Fibroblast of gingiva (primary cell): Measurements from ENCODE around the gene PAK6.
A peak's percentile ranks its signal among the peaks of the same experiment; 100 is the strongest.

ENCODE experiments used
- DNase-seq: peaks from one replicate; pipeline ENCODE4 v3.0.0-alpha.2; 2011; ENCODE audit warnings: low read depth

Gene PAK6

GRCh38 chr15:40238532-40239403 lies at the start of gene PAK6:
Gene PAK6, plus strand, starts transcription at chr15:40239063. Its CDS starts 25,723 bp downstream, at chr15:40264786.
- no peak for DNase-seq

GRCh38 chr15:40190591-40190990 lies 48.3 kb upstream of the PAK6 start:
- DNase-seq = peak; percentile 49

GRCh38 chr15:40192942-40193341 lies 45.9 kb upstream of the PAK6 start:
- peak; percentile 8 for DNase-seq

GRCh38 chr15:40197434-40197833 lies 41.4 kb upstream of the PAK6 start:
- DNase-seq = no peak

GRCh38 chr15:40198355-40199085 lies 40.3 kb upstream of the PAK6 start:
- DNase-seq = no peak

GRCh38 chr15:40204100-40204499 lies 34.8 kb upstream of the PAK6 start:
- DNase-seq = no peak

GRCh38 chr15:40217166-40217824 lies 21.6 kb upstream of the PAK6 start:
- DNase-seq = peak; percentile 69

- DNase-seq = no peak
These were observed 19.1 kb upstream of the PAK6 start for GRCh38 chr15:40219801-40220200.

GRCh38 chr15:40222131-40222530 lies 16.7 kb upstream of the PAK6 start:
- no peak for DNase-seq

GRCh38 chr15:40226736-40227135 lies 12.1 kb upstream of the PAK6 start:
- no peak for DNase-seq

- no peak for DNase-seq
These were observed 9.5 kb upstream of the PAK6 start for GRCh38 chr15:40229316-40229715.

GRCh38 chr15:40229956-40230355 lies 8.9 kb upstream of the PAK6 start:
- DNase-seq = no peak

GRCh38 chr15:40232625-40233070 lies 6.2 kb upstream of the PAK6 start:
- DNase-seq = no peak

GRCh38 chr15:40233727-40234577 lies 4.9 kb upstream of the PAK6 start:
- no peak for DNase-seq

GRCh38 chr15:40234783-40235182 lies 4.1 kb upstream of the PAK6 start:
- no peak for DNase-seq

GRCh38 chr15:40235201-40235885 lies 3.5 kb upstream of the PAK6 start:
- no peak for DNase-seq

GRCh38 chr15:40239404-40239692 lies 485 bp downstream of the PAK6 start:
- no peak for DNase-seq

- no peak for DNase-seq
These were observed 1.1 kb downstream of the PAK6 start for GRCh38 chr15:40239693-40240618.

GRCh38 chr15:40240619-40241221 lies 1.9 kb downstream of the PAK6 start:
- no peak for DNase-seq
